HepG2 (cell line): ENCODE measurements around the gene NT5C. TPM values are rescaled to one million over a fixed set of nuclear protein-coding genes. Genes with fewer than 3 reads are reported as not detected.

Experiments
- ETV5 ChIP-seq: IDR thresholded peaks from 2 replicates; pipeline ENCODE4 v1.6.1; 2018; ENCODE audit warnings: missing biosample characterization, missing genetic modification reagents, inconsistent platforms, borderline replicate concordance
- GTF2F1 ChIP-seq: fragments of 150-350 bp; IDR thresholded peaks from 2 replicates; pipeline ENCODE4 v1.6.1; 2014; ENCODE audit warnings: low read length
- HNF4G ChIP-seq, 2 experiments: sonication (generic) in 1 of 2; formaldehyde crosslinking in 1 of 2; IDR thresholded peaks; 2 replicates each; pipeline versions ENCODE4 v1.4.0 to v1.6.1; 2011 to 2020; ENCODE audit warnings: borderline replicate concordance in 2 of 2, low read depth in 2 of 2, mild to moderate bottlenecking in 2 of 2, low read length in 1 of 2, missing genetic modification reagents in 1 of 2, moderate library complexity in 1 of 2
- ISL2 ChIP-seq: sonication (generic); formaldehyde crosslinking; IDR thresholded peaks from 2 replicates; pipeline ENCODE4 v1.5.0; 2020; ENCODE audit warnings: missing genetic modification reagents
- KDM1A ChIP-seq: IDR thresholded peaks from 2 replicates; pipeline ENCODE4 v1.6.1; 2016; ENCODE audit warnings: missing compliant biosample characterization
- MXI1 ChIP-seq: IDR thresholded peaks from 3 replicates; pipeline ENCODE4 v1.6.1; 2012; ENCODE audit warnings: low read depth, low read length, inconsistent platforms, borderline replicate concordance
- RBFOX2 ChIP-seq: fragments of 200-400 bp; formaldehyde crosslinking; IDR thresholded peaks from 2 replicates; pipeline ENCODE4 v1.6.1; 2017; ENCODE audit warnings: low read depth, mild to moderate bottlenecking, low read length
- SYNCRIP ChIP-seq: fragments of 200-400 bp; formaldehyde crosslinking; IDR thresholded peaks from 2 replicates; pipeline ENCODE4 v1.6.1; 2018; ENCODE audit warnings: mild to moderate bottlenecking, low read depth, low read length; ENCODE audit not compliant: insufficient read depth
- ZNF773 ChIP-seq: sonication (generic); formaldehyde crosslinking; IDR thresholded peaks from 2 replicates; pipeline ENCODE4 v1.4.0; 2020; ENCODE audit warnings: missing genetic modification reagents, borderline replicate concordance
- ZZZ3 ChIP-seq: sonication (generic); formaldehyde crosslinking; IDR thresholded peaks from 2 replicates; pipeline ENCODE4 v1.4.0; 2020; ENCODE audit warnings: missing genetic modification reagents, mild to moderate bottlenecking, borderline replicate concordance
- polyA plus RNA-seq, 8 experiments: library from polyadenylated mRNA; depleted of rRNA in 3 of 8; stranded (reverse) in 7 of 8; unstranded in 1 of 8; fragments of >200 nt; fragmentation: Illumina TruSeq in 4 of 8; extraction: Trizol in 4 of 8; gene quantifications; 2 replicates each; pipeline versions ENCODE4 v1.2.1 to v1.2.3, GENCODE V29; 2011 to 2016; ENCODE audit warnings: low read depth in 4 of 8, missing spikeins in 1 of 8, mixed read lengths in 1 of 8; ENCODE audit not compliant: insufficient read depth in 1 of 8
- total RNA-seq, 5 experiments: library from RNA; depleted of rRNA; stranded (reverse); fragments of >200 nt; fragmentation: Illumina TruSeq; extraction: Trizol; gene quantifications; 2 replicates each; pipeline ENCODE4 v1.2.3, GENCODE V29; 2016; ENCODE audit warnings: low read depth in 1 of 5
- TF ChIP-seq, protein P1 (sequence below): sonication (generic); formaldehyde crosslinking; IDR thresholded peaks from 2 replicates; pipeline ENCODE4 v1.4.0; 2020; ENCODE audit warnings: missing genetic modification reagents, mild to moderate bottlenecking, borderline replicate concordance
- TF ChIP-seq, protein P2 (sequence below): sonication (generic); formaldehyde crosslinking; IDR thresholded peaks from 2 replicates; pipeline ENCODE4 v1.4.0; 2020; ENCODE audit warnings: mild to moderate bottlenecking, missing genetic modification reagents
- TF ChIP-seq, protein P3 (sequence below): IDR thresholded peaks from 2 replicates; pipeline ENCODE4 v1.6.1; 2016; ENCODE audit warnings: low read depth
- TF ChIP-seq, protein P4 (sequence below): sonication (generic); formaldehyde crosslinking; IDR thresholded peaks from 2 replicates; pipeline ENCODE4 v1.8.0; 2022; ENCODE audit warnings: missing genetic modification reagents, mild to moderate bottlenecking, borderline replicate concordance
- TF ChIP-seq, protein P5 (sequence below): sonication (generic); formaldehyde crosslinking; IDR thresholded peaks from 2 replicates; pipeline ENCODE4 v1.5.0; 2020; ENCODE audit warnings: missing genetic modification reagents, mild to moderate bottlenecking, borderline replicate concordance

Gene NT5C
- total and polyA plus RNA-seq, 2 of the 13 experiments (the other 11 are each of a cell fraction or from before 2014, with no cell fraction given), result 42.8 to 48.6 TPM

DNA sequence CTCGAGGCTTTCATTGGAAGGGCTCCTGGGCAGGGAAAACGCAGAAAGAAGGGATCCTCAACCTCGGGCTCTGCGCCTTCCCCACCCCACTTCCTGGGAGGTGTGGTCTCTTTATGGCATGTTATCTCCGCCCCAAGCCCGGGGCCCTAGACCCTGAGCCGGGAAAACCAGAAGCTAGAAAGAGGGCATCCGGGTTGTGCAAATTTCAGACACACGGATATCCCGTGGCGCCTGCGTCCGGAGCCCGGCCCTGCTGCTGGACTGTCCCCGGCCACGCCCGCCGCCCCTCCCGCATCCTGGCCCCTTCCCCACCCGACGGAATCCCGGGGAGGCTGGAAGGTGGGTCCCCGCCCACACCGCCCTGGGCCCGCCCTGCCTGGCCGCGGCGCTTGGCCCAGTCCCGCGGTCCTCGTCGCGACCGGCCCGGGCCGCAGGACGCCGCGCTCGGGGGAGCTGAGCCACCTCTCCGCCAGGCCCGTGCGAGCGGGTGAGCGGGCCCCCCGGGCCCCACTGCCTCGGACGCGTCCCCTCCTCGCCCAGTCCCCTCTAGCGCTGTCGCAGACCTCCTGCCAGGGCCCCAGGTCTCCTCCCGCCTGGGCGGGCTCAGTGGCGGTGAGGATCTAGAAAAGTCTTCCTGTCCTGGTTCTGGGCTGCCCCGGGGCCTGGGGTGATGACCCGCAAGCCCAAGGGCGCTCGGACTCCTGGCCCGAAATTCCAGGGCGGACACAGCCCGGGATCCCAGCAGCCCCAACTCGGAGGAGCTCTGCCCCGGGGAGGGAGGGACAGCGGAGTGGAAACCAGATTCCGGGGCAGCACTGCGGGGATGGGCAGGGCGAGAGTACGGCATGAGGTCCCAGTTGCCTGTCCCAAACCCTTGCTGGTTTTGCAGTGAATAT lies 43.7 kb downstream of the NT5C start, which contains the start of gene SLC16A5 (continued):
- TF ChIP-seq, protein P1, sequence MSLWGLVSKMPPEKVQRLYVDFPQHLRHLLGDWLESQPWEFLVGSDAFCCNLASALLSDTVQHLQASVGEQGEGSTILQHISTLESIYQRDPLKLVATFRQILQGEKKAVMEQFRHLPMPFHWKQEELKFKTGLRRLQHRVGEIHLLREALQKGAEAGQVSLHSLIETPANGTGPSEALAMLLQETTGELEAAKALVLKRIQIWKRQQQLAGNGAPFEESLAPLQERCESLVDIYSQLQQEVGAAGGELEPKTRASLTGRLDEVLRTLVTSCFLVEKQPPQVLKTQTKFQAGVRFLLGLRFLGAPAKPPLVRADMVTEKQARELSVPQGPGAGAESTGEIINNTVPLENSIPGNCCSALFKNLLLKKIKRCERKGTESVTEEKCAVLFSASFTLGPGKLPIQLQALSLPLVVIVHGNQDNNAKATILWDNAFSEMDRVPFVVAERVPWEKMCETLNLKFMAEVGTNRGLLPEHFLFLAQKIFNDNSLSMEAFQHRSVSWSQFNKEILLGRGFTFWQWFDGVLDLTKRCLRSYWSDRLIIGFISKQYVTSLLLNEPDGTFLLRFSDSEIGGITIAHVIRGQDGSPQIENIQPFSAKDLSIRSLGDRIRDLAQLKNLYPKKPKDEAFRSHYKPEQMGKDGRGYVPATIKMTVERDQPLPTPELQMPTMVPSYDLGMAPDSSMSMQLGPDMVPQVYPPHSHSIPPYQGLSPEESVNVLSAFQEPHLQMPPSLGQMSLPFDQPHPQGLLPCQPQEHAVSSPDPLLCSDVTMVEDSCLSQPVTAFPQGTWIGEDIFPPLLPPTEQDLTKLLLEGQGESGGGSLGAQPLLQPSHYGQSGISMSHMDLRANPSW (CRISPR knock-in tag), result no peak
- peak; percentile 59; the same call in 1 of the 2 replicates for TF ChIP-seq ZNF773 (CRISPR knock-in tag)
- TF ChIP-seq KDM1A (CRISPR knock-in tag), result peak; percentile 10; the same call in 1 of the 2 replicates
- TF ChIP-seq MXI1, result peak; percentile 32; the same call in 1 of the 3 replicates
- 0 out of 2 replicates have a peak, but pooled peaks have one; percentile 11 for TF ChIP-seq HNF4G (IDR thresholded peaks at IDR 0.05; ENCODE audit: borderline replicate concordance, low read depth, low read length)
- no peak for TF ChIP-seq HNF4G (CRISPR knock-in tag; IDR thresholded peaks at IDR 0.05; ENCODE audit: borderline replicate concordance, low read depth)
- TF ChIP-seq, protein P2, sequence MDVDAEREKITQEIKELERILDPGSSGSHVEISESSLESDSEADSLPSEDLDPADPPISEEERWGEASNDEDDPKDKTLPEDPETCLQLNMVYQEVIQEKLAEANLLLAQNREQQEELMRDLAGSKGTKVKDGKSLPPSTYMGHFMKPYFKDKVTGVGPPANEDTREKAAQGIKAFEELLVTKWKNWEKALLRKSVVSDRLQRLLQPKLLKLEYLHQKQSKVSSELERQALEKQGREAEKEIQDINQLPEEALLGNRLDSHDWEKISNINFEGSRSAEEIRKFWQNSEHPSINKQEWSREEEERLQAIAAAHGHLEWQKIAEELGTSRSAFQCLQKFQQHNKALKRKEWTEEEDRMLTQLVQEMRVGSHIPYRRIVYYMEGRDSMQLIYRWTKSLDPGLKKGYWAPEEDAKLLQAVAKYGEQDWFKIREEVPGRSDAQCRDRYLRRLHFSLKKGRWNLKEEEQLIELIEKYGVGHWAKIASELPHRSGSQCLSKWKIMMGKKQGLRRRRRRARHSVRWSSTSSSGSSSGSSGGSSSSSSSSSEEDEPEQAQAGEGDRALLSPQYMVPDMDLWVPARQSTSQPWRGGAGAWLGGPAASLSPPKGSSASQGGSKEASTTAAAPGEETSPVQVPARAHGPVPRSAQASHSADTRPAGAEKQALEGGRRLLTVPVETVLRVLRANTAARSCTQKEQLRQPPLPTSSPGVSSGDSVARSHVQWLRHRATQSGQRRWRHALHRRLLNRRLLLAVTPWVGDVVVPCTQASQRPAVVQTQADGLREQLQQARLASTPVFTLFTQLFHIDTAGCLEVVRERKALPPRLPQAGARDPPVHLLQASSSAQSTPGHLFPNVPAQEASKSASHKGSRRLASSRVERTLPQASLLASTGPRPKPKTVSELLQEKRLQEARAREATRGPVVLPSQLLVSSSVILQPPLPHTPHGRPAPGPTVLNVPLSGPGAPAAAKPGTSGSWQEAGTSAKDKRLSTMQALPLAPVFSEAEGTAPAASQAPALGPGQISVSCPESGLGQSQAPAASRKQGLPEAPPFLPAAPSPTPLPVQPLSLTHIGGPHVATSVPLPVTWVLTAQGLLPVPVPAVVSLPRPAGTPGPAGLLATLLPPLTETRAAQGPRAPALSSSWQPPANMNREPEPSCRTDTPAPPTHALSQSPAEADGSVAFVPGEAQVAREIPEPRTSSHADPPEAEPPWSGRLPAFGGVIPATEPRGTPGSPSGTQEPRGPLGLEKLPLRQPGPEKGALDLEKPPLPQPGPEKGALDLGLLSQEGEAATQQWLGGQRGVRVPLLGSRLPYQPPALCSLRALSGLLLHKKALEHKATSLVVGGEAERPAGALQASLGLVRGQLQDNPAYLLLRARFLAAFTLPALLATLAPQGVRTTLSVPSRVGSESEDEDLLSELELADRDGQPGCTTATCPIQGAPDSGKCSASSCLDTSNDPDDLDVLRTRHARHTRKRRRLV (CRISPR knock-in tag), result no peak; the same call in 1 of the 2 replicates
- TF ChIP-seq RBFOX2, result peak; percentile 89
- TF ChIP-seq, protein P3, sequence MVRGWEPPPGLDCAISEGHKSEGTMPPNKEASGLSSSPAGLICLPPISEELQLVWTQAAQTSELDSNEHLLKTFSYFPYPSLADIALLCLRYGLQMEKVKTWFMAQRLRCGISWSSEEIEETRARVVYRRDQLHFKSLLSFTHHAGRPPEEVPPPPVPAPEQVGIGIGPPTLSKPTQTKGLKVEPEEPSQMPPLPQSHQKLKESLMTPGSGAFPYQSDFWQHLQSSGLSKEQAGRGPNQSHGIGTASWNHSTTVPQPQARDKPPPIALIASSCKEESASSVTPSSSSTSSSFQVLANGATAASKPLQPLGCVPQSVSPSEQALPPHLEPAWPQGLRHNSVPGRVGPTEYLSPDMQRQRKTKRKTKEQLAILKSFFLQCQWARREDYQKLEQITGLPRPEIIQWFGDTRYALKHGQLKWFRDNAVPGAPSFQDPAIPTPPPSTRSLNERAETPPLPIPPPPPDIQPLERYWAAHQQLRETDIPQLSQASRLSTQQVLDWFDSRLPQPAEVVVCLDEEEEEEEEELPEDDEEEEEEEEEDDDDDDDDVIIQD (CRISPR knock-in tag), result no peak
- TF ChIP-seq ZZZ3 (CRISPR knock-in tag), result no peak; the same call in 1 of the 2 replicates
- peak; percentile 57; the same call in 1 of the 2 replicates for TF ChIP-seq ISL2 (CRISPR knock-in tag)
- TF ChIP-seq, protein P4, sequence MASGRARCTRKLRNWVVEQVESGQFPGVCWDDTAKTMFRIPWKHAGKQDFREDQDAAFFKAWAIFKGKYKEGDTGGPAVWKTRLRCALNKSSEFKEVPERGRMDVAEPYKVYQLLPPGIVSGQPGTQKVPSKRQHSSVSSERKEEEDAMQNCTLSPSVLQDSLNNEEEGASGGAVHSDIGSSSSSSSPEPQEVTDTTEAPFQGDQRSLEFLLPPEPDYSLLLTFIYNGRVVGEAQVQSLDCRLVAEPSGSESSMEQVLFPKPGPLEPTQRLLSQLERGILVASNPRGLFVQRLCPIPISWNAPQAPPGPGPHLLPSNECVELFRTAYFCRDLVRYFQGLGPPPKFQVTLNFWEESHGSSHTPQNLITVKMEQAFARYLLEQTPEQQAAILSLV (CRISPR knock-in tag), result no peak
- TF ChIP-seq, protein P5, sequence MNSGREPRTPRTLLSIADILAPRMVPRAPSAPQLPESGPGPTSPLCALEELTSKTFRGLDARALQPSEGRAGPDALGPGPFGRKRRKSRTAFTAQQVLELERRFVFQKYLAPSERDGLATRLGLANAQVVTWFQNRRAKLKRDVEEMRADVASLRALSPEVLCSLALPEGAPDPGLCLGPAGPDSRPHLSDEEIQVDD (CRISPR knock-in tag), result no peak
- TF ChIP-seq GTF2F1, result no peak
- TF ChIP-seq ETV5 (CRISPR knock-in tag), result peak; percentile 90
- TF ChIP-seq SYNCRIP, result no peak
